Measurements from ENCODE around the gene TEKT1.

TEKT1 gene

DNA sequence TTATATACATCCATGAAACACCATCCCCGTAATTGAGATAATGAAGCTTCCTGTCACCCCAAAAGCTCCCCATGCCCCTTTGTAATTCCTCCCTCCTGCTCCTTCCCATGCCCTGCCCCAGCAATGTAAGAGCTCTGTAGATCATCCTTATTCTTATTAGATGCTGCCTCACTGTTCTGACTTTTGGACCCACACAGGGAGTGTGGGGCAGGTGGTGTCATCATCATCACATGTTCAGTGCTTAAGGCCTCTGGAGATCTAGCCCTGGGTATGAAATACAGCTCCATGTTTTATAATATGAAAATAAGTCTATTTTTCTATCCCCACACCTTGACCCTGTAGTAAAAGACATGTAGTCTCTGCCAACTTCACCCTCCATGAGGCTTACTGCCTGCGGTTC lies 73.8 kb downstream of the TEKT1 start:
- DNase-seq (ENCODE audit: low read depth), result no peak

DNA sequence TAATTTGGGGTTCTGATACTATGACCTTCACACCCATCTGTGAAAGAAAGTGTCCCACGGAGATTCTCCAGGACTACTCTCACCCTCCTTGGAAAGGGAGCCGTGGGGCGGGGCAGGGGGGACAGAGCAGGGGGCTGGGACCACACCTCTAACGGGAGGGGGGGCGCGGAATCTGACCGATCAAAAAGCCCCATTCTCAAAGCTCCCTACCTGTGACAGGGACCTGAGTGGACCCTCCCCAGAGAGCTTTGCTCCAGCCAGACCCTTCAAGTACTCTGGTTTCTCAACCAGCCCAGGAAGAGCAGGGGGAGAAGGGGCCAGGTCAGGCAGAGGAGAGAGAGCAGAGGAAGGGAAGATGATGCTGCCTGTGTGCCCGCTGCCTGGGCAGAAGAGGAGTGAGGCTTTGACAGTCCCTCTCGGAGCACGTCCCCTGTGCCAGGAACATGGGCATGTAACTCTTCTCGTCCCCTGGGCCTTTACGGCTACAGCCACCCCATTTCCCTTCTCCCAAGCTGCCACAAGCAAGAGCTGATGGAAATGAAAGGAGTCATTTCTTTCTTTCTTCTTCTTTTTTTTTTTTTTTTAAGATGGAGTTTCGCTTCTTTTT lies 75.0 kb downstream of the TEKT1 start:
- DNase-seq (ENCODE audit: low read depth), result no peak

DNA sequence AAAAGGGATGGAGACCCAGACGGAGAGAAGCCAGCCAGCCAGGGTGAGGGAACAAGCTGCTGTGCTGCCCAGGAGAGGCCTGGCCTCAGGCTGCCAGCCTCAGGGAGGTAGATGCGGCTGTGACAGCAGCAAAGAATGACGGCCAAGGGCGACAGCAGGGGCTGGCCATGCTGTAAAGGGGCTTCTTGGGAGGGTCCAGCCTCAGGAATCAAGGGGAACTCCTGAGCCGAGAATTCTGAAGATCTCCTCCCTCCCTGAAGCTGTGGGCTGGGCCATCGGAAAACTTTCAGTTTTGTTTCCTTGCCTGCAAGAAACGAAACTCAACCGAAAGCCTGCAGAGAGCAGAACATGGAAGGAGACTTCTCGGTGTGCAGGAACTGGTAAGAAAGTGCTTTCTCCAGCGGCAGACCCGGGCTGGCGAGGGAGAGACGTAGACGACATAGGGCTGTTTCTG lies 75.8 kb downstream of the TEKT1 start, which contains the start of gene XAF1:
Gene XAF1 (plus strand): TSS at position 316 of the 454 bp plus-strand sequence. CDS start 33 bp downstream, at position 349.
- peak; percentile 76 for DNase-seq (ENCODE audit: low read depth)

DNA sequence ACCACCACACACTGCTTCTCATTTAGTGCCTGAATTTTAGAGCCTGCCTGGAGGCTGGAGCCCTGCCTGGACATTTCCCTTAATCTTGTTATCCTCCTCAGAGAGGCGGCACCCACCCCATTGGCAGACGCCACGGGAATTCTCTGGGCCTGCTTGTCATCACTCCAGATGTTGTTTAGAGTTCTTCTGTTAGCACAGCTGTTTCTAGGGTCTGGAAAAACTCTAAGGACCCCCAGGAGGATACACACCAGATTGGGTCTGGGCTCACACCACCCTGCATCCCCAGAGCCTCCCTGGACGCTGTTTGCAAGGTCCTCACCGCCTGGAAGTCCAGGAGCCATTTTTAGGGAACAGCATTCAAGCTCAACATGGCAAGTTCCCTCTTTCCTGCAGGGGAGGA lies 76.2 kb downstream of the TEKT1 start:
- DNase-seq (ENCODE audit: low read depth), result peak; percentile 43

DNA sequence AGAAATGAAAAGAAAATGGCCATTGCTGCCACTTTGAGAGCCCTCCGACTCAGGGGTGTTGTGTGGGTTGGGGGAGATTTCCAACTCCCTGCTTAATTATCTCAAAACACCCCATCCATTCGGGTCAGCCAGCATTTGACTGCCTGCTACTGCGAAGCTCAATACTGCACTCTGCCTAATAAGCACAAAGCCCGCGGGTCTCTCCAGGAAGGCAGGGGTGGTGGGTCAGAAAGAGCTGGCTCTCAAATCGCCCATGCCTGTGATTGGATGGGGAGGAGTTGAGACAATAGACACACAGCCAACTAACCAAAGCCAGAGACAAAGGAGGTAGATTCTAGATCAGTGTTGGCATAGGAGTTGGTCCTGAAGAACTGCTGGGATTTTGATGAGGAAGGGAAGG lies 78.0 kb downstream of the TEKT1 start:
- peak; percentile 15 for DNase-seq (ENCODE audit: low read depth)

DNA sequence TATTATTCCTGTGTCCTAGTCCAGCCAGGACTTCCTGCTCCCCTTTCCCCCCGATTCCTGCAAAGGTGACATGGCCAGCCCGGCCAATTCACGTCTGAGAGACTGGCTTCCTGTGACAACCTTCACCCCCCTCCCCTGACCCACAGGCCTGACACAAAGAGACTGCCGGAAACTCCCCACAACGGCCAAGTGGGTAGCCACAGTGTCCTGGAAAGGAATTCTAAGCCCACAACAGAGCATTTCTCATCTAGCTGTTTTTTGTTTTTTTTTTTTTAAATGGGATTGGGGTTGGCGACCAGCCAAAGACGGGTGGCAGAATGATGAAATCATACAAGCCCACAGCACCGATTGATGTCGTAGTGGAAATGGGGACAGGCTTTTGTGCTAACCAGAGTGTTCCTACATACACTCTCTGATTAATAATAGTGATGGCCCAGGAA lies 78.5 kb downstream of the TEKT1 start:
- peak; percentile 96 for DNase-seq (ENCODE audit: low read depth)

DNA sequence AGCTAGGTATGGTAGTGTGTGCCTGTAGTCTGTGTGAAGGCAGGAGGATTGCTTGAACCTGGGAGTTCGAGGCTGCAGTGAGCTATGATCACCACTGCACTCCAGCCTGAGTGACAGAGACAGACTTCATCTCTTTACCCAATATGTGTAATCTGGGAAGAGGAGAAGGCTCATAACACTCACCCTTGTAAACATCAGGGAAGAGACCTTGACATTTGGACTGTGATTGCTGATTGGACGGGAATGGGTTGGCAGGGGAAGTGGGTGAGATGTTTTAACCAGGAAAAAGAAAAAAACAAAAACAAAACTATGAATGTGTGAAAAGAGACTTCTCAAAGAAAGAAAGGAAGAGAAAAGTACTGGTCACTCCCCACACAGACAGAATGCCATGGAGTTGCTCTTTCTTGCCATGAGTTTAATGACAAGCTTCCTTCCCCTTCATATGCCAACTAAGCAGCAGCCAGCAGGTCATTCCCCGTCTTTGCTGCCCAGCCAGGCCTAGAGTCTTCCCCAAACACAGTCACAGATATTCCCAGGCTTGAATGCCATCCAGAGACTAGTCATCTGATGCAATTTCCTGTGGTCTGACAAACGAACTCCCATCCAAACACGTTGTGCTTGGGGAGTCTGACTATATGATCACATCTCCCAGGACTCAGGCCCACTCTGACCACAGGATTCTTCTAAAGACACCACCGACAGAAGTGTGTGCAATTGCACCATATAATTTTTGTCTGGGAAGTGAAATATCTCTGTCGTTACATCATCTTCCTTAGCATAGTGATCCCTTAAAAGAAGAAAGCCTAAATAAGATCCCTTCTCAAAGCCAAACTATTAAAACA lies 79.2 kb downstream of the TEKT1 start:
- DNase-seq (ENCODE audit: low read depth), result peak; percentile 100

DNA sequence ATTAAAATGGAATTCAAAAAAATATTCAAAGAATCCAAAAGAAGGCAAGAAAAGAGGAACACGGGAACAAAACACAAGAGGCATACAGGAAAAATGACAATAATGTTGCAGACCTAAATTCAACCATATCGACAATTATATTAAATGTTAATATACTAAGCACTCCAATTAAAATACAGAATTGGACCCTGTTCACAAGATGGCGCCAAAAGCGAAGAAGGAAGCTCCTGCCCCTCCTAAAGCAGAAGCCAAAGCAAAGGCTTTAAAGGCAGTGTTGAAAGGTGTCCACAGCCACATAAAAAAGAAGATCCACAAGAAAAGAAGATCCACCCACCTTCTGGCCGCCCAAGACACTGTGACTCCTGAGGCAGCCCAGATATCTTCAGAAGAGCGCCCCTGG lies 82.0 kb downstream of the TEKT1 start:
- peak; percentile 49 for DNase-seq (ENCODE audit: low read depth)

DNA sequence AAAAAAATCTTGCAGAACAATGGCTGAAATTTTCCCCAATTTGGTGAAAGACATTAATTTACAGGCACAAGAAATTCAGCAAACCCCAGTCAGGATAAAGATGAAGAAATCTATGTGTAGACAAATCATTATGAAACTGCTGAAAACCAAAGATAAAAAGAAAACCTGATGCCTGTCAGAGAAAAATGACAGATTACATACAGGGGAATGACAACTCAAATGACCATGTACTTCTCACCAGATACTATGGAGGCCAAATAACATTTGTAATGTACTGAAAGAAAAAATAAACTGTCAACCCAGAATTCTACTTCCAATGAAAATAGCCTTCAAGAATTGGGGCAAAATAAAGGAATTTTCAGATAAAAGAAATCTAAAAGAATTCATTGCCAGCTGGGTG lies 82.9 kb downstream of the TEKT1 start:
- no peak for DNase-seq (ENCODE audit: low read depth)
